Spleen (tissue), 11 donors: ENCODE results near the gene EPHA2. TPM values are rescaled to one million over a fixed set of nuclear protein-coding genes. Genes with fewer than 3 reads are reported as not detected.
"Not testable (repeated sequence)": the region's sequence is repeated elsewhere in the genome, so short reads cannot be mapped to it uniquely, and the experiment has no call there.

Source experiments
- DNase-seq: peaks from one replicate; pipeline ENCODE4 v3.0.0-alpha.2; 2020
- H3K27ac ChIP-seq, 8 donors: fragments of 200-600 bp; sonication (generic) in 7 of 8; 1 replicate in 4 of 8; 2 replicates in 4 of 8; pipeline versions ENCODE4 v1.5.0 to v1.8.0; 2016 to 2021; ENCODE audit warnings: inconsistent platforms in 4 of 8, mild to moderate bottlenecking in 4 of 8, moderate library complexity in 1 of 8
- H3K27me3 ChIP-seq, 7 donors: fragments of 200-600 bp; sonication (generic) in 6 of 7; replicated peaks in 1 of 7; 1 replicate in 4 of 7; 2 replicates in 3 of 7; pipeline versions ENCODE4 v1.5.0 to v1.8.0; 2016 to 2021; ENCODE audit warnings: inconsistent platforms in 3 of 7, mild to moderate bottlenecking in 1 of 7
- H3K36me3 ChIP-seq, 6 donors: fragments of 200-600 bp; sonication (generic) in 5 of 6; 1 replicate in 4 of 6; 2 replicates in 2 of 6; pipeline versions ENCODE4 v1.5.0 to v1.8.0; 2016 to 2021; ENCODE audit warnings: inconsistent platforms in 2 of 6
- H3K4me1 ChIP-seq, 6 donors: fragments of 200-600 bp; sonication (generic) in 5 of 6; 1 replicate in 3 of 6; 2 replicates in 3 of 6; pipeline versions ENCODE4 v1.5.0 to v1.8.0; 2016 to 2021; ENCODE audit warnings: inconsistent platforms in 3 of 6
- H3K4me3 ChIP-seq, 8 donors: fragments of 200-600 bp; sonication (generic) in 7 of 8; 1 replicate in 4 of 8; 2 replicates in 4 of 8; pipeline versions ENCODE4 v1.5.0 to v1.8.0; 2016 to 2021; ENCODE audit warnings: inconsistent platforms in 4 of 8, mild to moderate bottlenecking in 4 of 8, moderate library complexity in 2 of 8
- H3K9me3 ChIP-seq, 8 donors: fragments of 200-600 bp; sonication (generic) in 7 of 8; 1 replicate in 4 of 8; 2 replicates in 4 of 8; pipeline versions ENCODE4 v1.5.0 to v1.8.0; 2016 to 2021; ENCODE audit warnings: inconsistent platforms in 4 of 8
- CTCF ChIP-seq, 11 experiments: fragments of 200-600 bp in 7 of 11; fragments of 450-650 bp in 4 of 11; sonication (generic) in 4 of 11; IDR thresholded peaks in 8 of 11; conservative IDR thresholded peaks in 3 of 11; 1 replicate in 7 of 11; 2 replicates in 4 of 11; pipeline versions ENCODE4 v1.4.0 to v1.8.0; 2016 to 2021; ENCODE audit warnings: antibody characterized with exemption in 11 of 11, inconsistent platforms in 4 of 11, mild to moderate bottlenecking in 1 of 11
- POLR2A ChIP-seq, 3 donors: fragments of 450-650 bp; IDR thresholded peaks; one replicate each; pipeline ENCODE4 v1.5.1; 2017; ENCODE audit warnings: antibody characterized with exemption in 3 of 3, mild to moderate bottlenecking in 1 of 3
- POLR2AphosphoS5 ChIP-seq, 3 donors: sonication (generic); formaldehyde crosslinking; IDR thresholded peaks; one replicate each; pipeline ENCODE4 v1.5.1; 2017; ENCODE audit warnings: antibody characterized with exemption in 3 of 3
- WGBS, 5 donors: extraction: QIAGEN DNeasy Blood & Tissue Kit in 3 of 5; methylation state at CpG; one replicate each; pipeline versions ENCODE4 v1.1.5 to v1.1.7; 2013 to 2018; 5-methylcytosine and 5-hydroxymethylcytosine counted together
- intact Hi-C: fragments of 100-400 bp; cut with DNase I; formaldehyde crosslinking; loops from one replicate; pipeline ENCODE4 v1.15.0; 2023; ENCODE audit warnings: low total_unique reads
- polyA plus RNA-seq, 3 donors: library from polyadenylated mRNA; stranded (reverse); fragments of 200-250 nt; gene quantifications; one replicate each; pipeline ENCODE4 v1.2.1, GENCODE V29; 2013
- total RNA-seq, 7 donors: library from RNA; depleted of rRNA in 3 of 7; stranded (reverse); fragments of >200 nt in 3 of 7; fragmentation: NEBNext Ultra II Directional in 4 of 7; extraction: Animal tissue kit (Norgen Biotek cat#: 25700) in 4 of 7; gene quantifications; one replicate each; pipeline versions ENCODE4 v1.1.0 to v1.2.1, GENCODE V29; 2016 to 2021
- donor health status: healthy with polysubstance abuse.
- donor health status: DM: no; HTN: no; CAD: no; lungs with moderate emphysema.
- donor health status: DM: no; HTN: no; CAD: no.
- donor health status: Bipolar disorder and iron deficiency.
- donor health status: healthy.
- donor health status: DM: no; HTN: no; CAD: no.
- donor health status: DM: yes; HTN: yes; CAD: no.

Gene EPHA2
- total and polyA plus RNA-seq, 10 donors = 2.0 to 35.7 (median 14.8) TPM

- Histone ChIP-seq H3K36me3 (peaks cover 0 to 41% (median 8%) of the 10 kb centered on the region in 6 donors), H3K27me3 (no peaks in the 10 kb centered on the region), H3K4me1 (no peaks in the 10 kb centered on the region), H3K9me3 (no peaks in the 10 kb centered on the region), H3K4me3 (no peak overlapping the region), H3K27ac (no peak overlapping the region)
- WGBS, 5 donors = 36 to 70% (median 40%) methylated on average over 1 of the region's 1 CpG
- intact Hi-C loops = no loop called here
- no peak for DNase-seq
- TF ChIP-seq POLR2AphosphoS5 (IDR thresholded peaks at IDR 0.05) (no peak), POLR2A (IDR thresholded peaks at IDR 0.05) (no peak), CTCF (IDR thresholded peaks at IDR 0.05 in 8 of 11, conservative IDR thresholded peaks at IDR 0.05 in 3 of 11) (no peak)
Measured at GRCh38 chr1:16199157-16199501, 43.3 kb upstream of the EPHA2 start.

GRCh38 chr1:16198444-16199156 is 42.7 kb upstream of the EPHA2 start:
- Histone ChIP-seq H3K4me3 (no peak overlapping the region), H3K27me3 (no peaks in the 10 kb centered on the region), H3K9me3 (no peaks in the 10 kb centered on the region), H3K4me1 (no peaks in the 10 kb centered on the region), H3K36me3 (peaks cover 0 to 39% (median 8%) of the 10 kb centered on the region in 6 donors), H3K27ac (no peak overlapping the region)
- 91 to 100% (median 93%) methylated on average over 7 to 8 of the region's 8 CpGs for WGBS, 5 donors
- no peak for DNase-seq
- intact Hi-C loops = no loop called here
- no peak for TF ChIP-seq POLR2AphosphoS5 (IDR thresholded peaks at IDR 0.05)
- TF ChIP-seq POLR2A (IDR thresholded peaks at IDR 0.05) = no peak
- no peak for TF ChIP-seq CTCF (IDR thresholded peaks at IDR 0.05 in 8 of 11, conservative IDR thresholded peaks at IDR 0.05 in 3 of 11)

- 62 to 94% (median 82%) methylated on average over 2 to 3 of the region's 3 CpGs for WGBS, 5 donors
- Histone ChIP-seq H3K27ac (no peak overlapping the region), H3K9me3 (no peaks in the 10 kb centered on the region), H3K27me3 (no peaks in the 10 kb centered on the region), H3K36me3 (peaks cover 0 to 32% (median 1%) of the 10 kb centered on the region in 6 donors), H3K4me3 (no peak overlapping the region), H3K4me1 (no peaks in the 10 kb centered on the region)
- TF ChIP-seq POLR2A (IDR thresholded peaks at IDR 0.05) = no peak
- intact Hi-C loops = no loop called here
- DNase-seq = no peak
Measured at GRCh38 chr1:16196874-16197273, 41.0 kb upstream of the EPHA2 start.

- 92 to 99% (median 97%) methylated on average over 4 of the region's 4 CpGs for WGBS, 5 donors
- intact Hi-C loops, H3K9me3 ChIP-seq, H3K4me1 ChIP-seq, H3K27me3 ChIP-seq, H3K27ac ChIP-seq, H3K4me3 ChIP-seq, DNase-seq: not testable (repeated sequence)
- peaks cover 0 to 25% (median 1%) of the 10 kb centered on the region in 6 donors for H3K36me3 ChIP-seq
Measured at GRCh38 chr1:16196139-16196538, 40.3 kb upstream of the EPHA2 start.

GRCh38 chr1:16195518-16195905 is 39.6 kb upstream of the EPHA2 start:
- Histone ChIP-seq H3K27ac (no peak overlapping the region), H3K36me3 (peaks cover 0 to 18% (median 1%) of the 10 kb centered on the region in 6 donors), H3K27me3 (no peaks in the 10 kb centered on the region), H3K9me3 (no peaks in the 10 kb centered on the region), H3K4me3 (no peak overlapping the region), H3K4me1 (peaks cover 0 to 9% (median 0%) of the 10 kb centered on the region in 6 donors)
- TF ChIP-seq POLR2A (IDR thresholded peaks at IDR 0.05) = no peak
- TF ChIP-seq CTCF (IDR thresholded peaks at IDR 0.05 in 8 of 11, conservative IDR thresholded peaks at IDR 0.05 in 3 of 11) = no peak
- TF ChIP-seq POLR2AphosphoS5 (IDR thresholded peaks at IDR 0.05) = no peak
- DNase-seq = no peak
- 73 to 92% (median 81%) methylated on average over 7 of the region's 7 CpGs for WGBS, 5 donors
- intact Hi-C loops = no loop called here
